Stimulated activated naive CD4-positive, alpha-beta T cell treated with Interleukin-2 at 50 U/mL for 16 hours (primary cell): ENCODE results near the gene SHMT1.
A peak's percentile ranks its signal among the peaks of the same experiment; 100 is the strongest.
"Not testable (repeated sequence)": the region's sequence is repeated elsewhere in the genome, so short reads cannot be mapped to it uniquely, and the experiment has no call there.

Source experiments
- DNase-seq: peaks from one replicate; lab custom pipeline; 2025; lab: John Stamatoyannopoulos, UW

The SHMT1 gene

DNA sequence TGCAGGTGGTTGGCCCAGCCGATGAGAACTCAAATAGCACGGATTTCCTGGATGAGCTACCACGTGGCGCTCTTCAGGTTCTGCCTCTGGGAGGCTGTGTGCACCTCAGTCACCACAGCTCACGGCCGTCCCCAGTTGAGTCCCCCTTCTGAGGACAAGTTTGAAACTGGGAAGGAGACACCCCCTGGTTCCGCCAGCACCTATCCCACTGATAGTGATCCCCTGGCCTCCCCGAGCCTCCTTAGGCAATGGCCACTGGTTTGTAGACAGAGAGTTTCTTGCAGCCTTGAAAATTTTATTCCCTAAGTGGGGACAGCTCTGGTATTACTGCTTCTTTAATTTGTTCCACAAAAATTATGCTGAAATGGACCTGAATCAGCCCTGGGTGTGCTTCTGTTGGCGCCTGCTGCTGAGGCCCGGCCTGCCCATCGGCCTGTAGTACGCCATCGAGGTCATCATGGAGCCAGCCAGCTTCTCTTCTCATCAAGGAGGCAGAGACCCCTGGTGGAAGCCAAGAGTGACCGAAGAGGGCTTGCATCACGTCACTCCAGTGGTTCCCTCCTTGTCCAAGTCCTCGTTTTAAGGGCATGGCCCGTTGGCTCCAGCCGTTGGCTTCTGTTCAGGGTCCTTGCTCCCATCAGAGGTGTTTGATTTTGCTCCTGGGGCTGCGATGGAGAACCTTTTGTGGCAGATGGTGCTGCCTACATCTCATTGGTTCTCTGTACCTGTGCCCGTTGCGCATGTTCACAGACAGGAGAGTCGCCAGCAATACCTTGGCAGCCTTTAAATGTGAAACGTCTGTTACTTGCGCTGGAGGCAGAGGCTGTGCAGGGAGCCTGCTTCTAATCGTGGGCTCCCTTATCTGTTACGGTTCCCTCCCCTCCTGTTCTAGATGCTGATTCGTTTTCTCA is 39.0 kb downstream of the SHMT1 start:
- no peak for DNase-seq

DNA sequence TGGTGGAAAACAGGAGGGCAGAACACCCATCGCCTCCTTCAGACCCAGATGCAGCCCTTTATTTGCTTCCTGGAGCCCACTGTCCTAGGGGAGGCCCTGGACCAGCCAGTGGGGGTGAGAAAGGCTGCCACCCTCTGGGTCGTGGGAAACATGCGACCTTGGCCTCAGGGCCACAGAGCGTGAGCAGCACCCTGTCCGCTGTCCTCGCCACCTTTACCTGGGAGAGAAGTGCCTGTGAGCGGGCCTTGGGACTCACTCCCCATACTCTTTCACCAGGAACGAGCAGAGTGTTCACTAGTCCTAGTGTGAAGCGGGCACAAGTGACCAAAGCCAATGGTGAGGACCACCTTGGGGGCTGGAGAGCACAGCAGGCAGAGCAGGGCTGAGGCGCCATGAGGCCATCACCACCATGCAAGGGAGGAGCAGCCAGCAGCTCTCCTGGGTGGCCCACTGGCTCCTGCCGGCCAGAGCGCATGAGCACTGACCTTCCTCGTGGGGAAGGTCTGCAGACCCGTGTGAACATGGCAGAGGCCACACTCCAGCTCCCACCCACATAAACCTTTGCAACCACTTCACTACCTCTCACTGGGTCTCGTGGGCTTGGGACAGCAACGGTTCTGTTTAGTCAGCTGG is 39.7 kb downstream of the SHMT1 start:
- no peak for DNase-seq

DNA sequence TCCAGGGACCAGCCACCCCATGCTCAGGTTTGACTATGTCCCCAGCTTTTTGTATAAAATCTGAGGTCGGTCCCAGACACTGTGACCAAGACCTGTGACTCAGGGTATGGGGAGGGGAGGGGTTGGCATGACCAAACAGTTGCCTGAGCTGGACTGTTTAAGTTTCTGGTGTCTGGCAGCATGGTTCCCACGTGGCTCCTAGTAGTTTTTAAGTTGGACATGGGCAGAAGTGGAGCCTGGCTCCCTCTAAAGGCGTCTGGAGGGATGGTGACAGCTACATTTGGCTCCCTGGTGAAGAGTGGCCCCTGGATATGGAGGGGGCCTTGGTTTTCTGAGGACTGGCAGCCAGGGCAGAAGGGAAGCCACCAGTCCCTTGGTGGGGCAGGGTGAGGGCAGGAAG is 40.3 kb downstream of the SHMT1 start:
- no peak for DNase-seq

DNA sequence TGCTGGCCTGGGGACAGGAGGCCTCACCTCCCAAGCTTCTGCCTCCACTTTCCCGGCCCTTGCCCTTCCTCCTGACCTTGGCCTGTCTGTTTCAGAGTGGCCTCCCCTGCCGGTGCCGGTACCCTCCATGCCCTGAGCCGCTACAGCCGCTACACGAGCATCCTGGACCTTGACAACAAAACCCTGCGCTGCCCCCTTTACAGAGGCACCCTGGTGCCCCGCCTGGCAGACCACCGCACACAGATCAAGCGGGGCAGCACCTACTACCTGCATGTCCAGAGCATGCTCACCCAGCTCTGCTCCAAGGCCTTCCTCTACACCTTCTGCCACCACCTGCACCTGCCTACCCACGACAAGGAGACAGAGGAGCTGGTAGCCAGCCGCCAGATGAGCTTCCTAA is 40.8 kb downstream of the SHMT1 start:
- DNase-seq, result no peak

DNA sequence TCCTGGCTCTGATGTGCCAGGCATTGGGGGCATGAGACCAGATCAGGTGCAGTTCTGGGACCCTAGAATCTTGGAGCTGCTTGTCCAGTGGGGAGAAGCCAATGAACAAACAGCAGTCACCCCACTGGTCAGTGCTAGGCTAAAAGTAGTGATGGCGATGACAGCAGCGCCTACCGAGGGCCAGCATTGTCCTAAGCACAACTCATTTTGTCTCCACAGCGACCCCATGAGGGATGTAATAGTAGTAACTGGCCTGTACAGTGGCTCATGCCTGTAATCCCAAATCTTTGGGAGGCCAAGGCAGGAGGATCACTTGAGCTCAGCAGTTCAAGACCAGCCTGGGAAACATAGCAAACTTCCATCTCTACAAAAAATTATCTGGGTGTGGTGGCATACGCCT is 42.0 kb downstream of the SHMT1 start:
- no peak for DNase-seq

DNA sequence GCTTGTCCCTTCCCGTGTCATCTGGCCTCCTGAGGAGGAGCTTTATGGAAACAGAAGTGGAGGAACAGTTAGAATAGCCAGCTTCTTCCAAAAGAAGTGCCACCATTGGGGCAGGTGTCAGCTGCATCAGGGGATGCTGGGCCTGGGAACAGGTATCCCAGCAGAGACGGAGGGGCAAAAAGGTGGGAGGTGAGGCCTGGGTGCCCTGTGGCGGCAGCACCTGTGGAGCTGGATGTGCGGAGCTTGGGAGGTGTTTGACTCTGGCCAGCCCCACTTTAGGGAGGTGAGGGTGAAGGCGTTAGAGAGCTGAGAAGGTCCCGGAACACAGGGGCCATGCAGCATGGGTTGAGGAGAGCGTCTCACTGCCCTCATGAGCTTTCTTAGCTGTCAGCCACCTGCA is 43.0 kb downstream of the SHMT1 start:
- no peak for DNase-seq

DNA sequence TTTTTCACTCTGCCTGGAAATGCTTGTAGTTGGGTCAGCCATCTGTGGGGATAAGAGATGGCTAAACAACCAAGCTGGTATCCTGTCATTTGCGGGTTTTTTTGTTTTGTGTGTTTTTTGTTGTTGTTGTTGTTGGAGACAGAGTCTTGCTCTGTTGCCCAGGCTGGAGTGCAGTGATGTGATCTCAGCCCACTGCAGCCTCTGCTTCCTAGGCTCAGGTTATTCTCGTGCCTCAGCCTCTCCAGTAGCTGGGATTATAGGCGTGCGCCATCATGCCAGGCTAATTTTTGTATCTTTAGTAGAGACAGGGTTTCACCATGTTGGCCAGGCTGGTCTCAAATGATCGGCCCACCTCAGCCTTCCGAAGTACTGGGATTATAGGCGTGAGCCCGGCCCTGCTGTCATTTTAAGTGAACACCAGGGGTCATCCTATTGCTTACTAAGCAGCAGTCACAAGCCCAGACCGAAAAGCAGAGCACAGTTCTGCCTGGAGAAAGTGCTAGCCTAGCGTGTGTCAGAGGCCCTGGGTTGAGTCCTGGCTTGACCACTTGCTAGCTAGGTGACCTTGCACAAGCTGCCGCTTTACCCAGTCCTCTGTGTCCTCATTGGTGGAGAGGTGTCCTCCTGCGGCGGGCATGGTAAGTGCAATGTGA is 43.6 kb downstream of the SHMT1 start:
- no peak for DNase-seq

DNA sequence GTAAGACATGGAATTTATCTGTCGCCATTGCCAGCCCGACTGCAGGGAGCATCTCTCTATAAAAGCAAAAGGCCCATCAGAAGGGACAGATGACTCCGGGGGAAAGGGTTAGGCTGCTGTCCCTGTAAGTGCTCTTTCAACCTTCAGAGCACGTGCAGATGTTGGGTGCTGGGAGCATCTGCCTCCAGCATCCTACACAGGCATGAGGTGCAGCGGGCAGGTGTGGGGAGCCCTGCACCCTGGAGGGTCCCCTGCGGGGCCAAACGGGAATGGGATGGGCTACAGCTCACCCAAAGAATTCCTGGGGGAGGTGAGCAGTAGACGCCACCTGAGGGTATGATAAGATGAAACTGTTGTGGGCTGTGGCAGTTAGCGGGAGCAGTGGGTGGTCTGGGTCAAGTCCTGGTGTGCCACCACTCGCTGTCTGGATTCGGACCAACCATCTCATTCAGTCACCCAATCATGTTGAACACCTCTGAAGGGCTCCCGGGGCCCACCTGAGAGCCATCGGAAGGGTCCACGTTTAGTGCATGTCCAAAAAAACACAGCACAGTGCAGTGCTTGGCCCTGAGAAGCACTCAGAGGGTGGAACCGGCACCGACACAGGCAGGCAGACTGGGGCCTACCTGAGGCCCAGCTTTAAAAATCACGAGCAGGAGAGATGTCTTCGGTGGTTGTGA is 44.4 kb downstream of the SHMT1 start:
- DNase-seq, result no peak

DNA sequence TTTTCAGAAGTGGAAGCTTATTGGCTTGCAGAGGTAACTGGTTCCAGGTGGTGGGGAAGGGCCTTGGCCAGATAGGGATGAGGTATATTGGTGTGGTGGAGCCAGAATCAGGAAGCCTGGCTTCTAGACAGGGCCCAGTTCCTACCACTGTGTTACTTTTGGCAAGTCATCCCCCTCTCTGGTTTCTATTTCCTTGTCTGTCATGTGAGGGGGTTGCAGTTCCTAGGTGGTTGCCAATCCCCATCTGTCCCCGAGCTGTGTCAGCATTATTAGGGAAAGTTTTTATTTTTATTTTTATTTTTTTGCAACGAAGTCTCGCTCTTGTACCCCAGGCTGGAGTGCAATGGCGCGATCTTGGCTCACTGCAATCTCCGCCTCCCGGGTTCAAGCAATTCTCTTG is 45.2 kb downstream of the SHMT1 start:
- no peak for DNase-seq

DNA sequence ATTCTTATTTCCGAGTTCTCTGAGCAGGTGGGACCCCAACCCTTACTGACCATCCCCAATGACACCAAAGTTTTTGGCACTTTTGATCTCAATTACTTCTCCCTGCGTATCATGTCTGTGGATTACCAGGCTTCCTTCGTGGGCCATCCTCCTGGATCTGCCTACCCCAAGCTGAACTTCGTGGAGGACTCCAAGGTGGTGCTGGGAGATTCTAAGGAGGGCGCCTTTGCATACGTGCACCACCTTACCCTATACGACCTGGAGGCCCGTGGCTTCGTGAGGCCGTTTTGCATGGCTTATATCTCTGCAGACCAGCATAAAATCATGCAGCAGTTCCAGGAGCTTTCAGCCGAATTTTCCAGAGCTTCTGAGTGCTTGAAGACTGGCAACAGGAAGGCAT is 47.4 kb downstream of the SHMT1 start:
- no peak for DNase-seq

DNA sequence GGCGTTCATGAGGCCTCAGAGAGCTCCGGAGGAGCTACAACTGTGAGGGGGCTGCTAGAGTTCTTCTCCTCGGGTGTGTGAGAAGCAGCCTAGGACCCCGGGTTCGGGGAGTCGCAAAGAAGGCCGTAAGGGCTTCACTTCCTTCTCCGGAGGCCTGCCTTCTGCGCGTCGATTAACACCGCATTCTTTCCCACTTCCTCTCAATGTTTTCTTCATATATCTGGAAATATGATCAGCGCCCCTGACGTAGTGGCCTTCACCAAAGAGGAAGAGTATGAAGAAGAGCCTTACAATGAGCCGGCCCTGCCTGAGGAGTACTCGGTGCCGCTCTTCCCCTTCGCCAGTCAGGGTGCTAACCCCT is 47.8 kb downstream of the SHMT1 start:
- no peak for DNase-seq

DNA sequence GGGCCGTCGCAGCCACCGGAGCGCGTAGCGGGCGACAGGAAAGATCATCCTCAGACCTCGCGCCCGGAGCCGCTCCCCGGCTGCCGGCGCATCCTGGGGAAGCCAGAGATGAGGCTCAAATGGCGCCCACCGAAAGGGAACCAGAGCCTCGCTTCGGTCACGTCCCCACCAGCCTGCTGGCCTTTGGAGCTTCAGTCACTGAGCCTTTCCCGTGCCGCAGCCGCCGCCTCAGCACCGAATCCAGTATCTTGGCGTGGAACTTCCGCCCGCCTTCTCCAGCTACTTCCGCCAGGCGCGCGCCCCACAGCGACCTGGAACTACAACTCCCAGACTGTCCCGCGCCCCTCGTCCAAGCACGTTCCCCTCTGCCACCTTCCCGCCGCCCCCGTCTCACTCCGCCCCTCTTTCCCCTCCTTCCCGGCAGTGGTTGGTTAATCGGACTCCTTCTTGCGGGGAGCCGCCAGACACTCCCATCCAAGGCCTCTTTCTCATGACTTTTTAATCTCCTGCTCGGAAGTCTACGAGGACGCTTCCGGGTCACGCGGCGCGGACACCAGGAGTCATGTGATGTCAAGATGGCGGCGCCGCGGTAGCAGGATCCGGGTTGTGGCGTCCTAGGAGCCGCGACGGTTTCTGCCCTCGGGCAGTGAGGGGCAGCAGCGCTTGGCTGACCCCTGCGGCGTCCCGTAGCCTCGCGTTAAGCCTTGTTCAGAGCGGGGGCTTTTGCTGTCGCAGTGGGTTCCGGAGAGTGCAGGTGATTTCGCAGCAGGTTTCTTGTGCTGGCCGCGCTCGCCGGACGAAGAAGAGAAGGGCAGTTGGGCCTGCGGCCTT is 48.4 kb downstream of the SHMT1 start, which contains the start of the genes SMCR8 and TOP3A:
Gene SMCR8, plus strand, starts transcription at position 563 of the 831 bp plus-strand sequence. CDS start 497 bp downstream, outside the sequence.
Gene TOP3A, minus strand, starts transcription at position 264 of the 831 bp plus-strand sequence. Its CDS starts 216 bp downstream, at position 48.
- DNase-seq, result peak; percentile 99

DNA sequence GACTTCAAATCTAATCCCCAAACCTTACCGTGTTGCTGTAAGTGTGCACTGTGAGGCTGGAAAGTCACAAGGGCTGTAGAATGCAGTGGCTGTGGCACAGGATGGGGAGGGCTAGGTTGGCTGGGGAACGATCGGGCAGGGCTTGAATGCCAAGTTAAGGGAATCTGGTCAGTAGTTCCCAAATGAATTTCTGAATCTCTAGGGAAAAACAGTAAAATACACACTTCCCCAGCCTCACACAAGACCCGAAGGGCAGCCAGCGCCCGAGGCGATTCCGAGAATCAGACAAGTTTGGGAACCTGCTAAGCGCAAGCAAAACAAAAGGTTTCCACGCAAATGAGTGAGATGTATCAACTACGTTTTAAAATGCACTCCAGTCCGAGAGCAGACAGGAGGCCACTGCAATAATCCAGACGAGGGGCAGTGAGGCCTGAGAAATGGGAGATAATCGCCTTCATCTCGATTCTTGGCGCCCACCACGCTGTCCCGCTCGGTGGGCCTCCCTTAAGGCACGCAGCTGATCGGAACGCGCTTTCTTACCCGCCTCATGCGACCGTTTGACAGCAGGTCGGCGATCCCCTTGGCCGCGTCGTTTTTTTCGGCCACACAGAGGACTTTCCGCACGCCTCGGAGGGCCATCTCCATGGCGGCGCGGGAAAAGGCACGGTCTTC is 49.2 kb downstream of the SHMT1 start:
- no peak for DNase-seq

DNA sequence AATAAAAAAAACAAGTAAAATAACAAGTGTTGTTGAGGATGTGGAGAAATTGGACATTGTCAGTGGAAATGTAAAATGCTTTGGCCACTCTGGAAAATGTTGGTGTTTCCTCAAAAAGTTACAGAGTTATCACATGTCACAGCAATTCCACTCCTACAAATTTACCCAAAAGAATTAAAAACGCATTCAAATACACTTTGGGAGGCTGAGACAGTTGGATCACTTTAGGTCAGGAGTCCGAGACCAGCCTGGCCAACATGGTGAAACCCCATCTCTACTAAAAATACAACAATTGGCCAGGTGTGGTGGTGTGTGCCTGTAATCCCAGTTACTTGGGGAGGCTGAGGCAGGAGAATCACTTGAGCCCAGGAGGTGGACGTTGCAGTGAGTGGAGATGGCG is 54.1 kb downstream of the SHMT1 start:
- no peak for DNase-seq

DNA sequence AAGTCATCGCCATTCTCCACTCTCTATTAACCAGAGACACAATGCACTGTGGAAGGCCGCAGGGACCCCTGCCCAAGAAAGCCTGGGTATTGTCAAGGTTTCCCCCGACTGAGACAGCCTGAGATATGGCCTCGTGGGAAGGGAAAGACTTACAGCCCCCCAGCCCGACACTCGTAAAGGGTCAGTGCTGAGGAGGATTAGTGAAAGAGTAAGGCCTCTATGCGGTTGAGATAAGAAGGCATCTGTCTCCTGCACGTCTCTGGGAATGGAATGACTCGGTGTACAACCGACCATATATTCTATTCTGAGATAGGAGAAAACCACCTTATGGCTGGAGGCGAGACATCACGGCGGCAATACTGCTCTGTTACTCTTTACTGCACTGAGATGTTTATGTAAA is 60.1 kb downstream of the SHMT1 start:
- not testable (repeated sequence) for DNase-seq

DNA sequence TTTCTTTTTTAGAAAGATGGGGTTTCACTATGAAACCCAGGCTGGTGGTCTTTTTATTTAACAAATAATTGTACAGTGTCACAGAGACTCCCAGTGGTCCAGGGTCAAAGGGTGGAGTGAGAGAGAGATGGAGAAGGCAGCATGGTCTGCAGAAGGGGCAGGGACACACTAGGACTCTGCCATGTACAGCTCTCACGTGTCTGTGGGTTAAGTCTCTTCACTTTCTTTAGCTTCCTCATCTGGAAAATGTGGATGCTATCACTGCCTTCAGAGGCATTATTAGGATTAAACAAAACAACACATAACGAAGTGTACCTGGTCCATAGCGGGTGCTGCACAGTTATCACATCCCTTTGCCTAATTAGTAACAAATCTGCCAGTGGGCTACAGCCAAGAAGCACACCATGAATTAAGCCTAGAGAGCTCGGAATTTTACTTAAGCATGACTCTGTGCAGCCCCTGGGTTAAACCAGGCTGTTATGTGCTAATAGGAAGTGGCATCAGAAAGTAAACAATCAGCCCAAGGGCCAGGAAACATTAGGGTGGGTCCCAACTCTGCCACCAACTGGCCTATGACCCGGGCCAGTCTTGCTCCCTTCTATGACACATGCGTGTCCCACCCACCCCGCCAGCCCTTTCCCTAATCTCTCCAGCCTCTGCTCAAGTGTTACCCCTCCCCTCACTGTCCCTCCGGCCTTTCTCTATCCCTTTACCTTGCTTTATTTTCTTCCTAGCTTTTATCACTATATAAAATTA is 62.4 kb downstream of the SHMT1 start:
- DNase-seq, result no peak

DNA sequence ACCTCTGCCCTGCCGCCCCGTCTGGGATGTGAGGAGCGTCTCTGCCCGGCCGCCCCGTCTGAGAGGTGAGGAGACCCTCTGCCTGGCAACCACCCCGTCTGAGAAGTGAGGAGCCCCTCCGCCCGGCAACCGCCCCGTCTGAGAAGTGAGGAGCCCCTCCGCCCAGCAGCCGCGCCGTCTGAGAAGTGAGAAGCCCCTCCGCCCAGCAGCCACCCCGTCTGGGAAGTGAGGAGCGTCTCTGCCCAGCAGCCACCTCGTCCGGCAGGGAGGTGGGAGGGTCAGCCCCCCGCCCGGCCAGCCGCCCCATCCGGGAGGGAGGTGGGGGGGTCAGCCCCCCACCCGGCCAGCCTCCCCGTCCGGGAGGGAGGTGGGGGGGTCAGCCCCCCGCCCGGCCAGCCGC is 65.3 kb downstream of the SHMT1 start:
- not testable (repeated sequence) for DNase-seq

DNA sequence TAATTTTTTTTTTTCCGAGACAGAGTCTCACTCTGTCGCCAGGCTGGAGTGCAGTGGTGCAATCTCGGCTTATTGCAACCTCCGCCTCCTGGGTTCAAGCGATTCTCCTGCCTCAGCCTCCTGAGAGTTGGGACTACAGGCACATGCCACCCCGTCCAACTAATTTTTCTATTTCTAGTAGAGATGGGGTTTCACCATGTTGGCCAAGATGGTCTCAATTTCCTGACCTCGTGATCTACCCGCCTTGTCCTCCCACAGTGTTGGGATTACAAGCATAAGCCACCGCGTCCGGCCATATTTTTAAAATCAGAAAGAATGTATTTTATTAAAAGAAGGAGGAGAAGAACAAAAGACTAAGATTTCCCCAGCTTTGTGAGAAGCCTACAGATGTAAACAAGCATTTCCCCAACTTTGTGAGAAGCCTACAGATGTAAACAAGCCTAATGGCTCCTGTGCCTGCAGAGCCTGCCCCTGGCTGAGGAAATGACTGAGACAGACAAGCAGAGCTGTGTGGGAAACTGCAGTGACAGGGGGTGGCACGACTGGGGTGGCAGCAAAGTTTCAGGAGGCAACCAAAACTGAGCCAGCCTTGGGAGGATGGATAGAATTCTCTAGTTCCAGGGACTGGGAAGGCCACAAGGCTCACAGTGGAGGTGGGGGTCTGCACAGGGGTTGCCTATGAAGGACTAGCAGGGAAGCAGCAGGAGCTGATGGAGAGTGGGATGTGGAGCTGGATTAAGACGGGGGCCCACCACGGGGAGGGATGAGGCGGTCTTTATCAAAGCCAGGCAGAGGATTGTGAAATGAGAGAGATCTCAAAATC is 71.4 kb downstream of the SHMT1 start:
- no peak for DNase-seq

DNA sequence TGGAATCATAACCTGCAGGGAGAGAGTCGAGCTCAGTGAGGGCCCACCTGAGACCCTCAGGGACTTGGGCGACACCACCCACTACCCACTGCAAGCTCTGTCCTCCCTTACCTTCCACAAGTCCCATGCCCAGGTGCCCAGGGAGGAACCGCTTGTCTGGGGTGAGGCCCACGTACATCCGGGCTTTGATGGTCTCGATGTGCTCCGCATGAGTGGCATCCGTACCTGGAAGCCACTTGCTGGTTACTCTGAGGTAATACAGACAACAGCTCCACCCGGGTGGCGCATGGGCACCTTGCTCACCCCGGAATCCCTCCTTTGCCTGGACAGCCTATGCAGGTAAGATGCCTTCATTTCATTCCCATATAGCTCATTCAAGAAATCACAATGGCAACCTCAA is 78.1 kb downstream of the SHMT1 start:
- no peak for DNase-seq
